Measurements from ENCODE around the gene SLC12A8. TPM values are rescaled to one million over a fixed set of nuclear protein-coding genes. Genes with fewer than 3 reads are reported as not detected.

Gene SLC12A8
- total and polyA plus RNA-seq, 2 of the 13 experiments (the other 11 are each of a cell fraction or from before 2014, with no cell fraction given), result 0.44 to 0.71 TPM

- no peak for TF ChIP-seq EZH2 (conservative IDR thresholded peaks at IDR 0.05; ENCODE audit: low read depth, low read length)
- TF ChIP-seq KDM4B (CRISPR knock-in tag; IDR thresholded peaks at IDR 0.05), result no peak
- TF ChIP-seq SALL1 (CRISPR knock-in tag; IDR thresholded peaks at IDR 0.05), result peak; percentile 23; the same call in 1 of the 2 replicates
- no peak for TF ChIP-seq SRSF9 (IDR thresholded peaks at IDR 0.05; ENCODE audit: borderline replicate concordance, insufficient read depth, low read depth, low read length, poor library complexity, severe bottlenecking)
- no peak for TF ChIP-seq MED1 (CRISPR knock-in tag; IDR thresholded peaks at IDR 0.05)
- TF ChIP-seq ZNF235 (CRISPR knock-in tag; IDR thresholded peaks at IDR 0.05; ENCODE audit: borderline replicate concordance), result no peak
- peak; percentile 94 for TF ChIP-seq KDM1A (CRISPR knock-in tag; IDR thresholded peaks at IDR 0.05)
- TF ChIP-seq ZNF142 (CRISPR knock-in tag; IDR thresholded peaks at IDR 0.05), result no peak
- no peak for TF ChIP-seq KLF6 (CRISPR knock-in tag; IDR thresholded peaks at IDR 0.05)
- TF ChIP-seq TCF7 (IDR thresholded peaks at IDR 0.05; ENCODE audit: low read depth), result peak; percentile 45; the same call in 1 of the 2 replicates
- TF ChIP-seq SOX6 (IDR thresholded peaks at IDR 0.05), result no peak
- peak; percentile 69 for TF ChIP-seq SOX6 (CRISPR knock-in tag; IDR thresholded peaks at IDR 0.05)
- TF ChIP-seq SKIL (CRISPR knock-in tag; IDR thresholded peaks at IDR 0.05; ENCODE audit: borderline replicate concordance), result no peak
- peak; percentile 86 for TF ChIP-seq FOSL2 (CRISPR knock-in tag; IDR thresholded peaks at IDR 0.05)
- no peak for TF ChIP-seq BATF2 (CRISPR knock-in tag; IDR thresholded peaks at IDR 0.05)
- TF ChIP-seq ZBTB38 (CRISPR knock-in tag; IDR thresholded peaks at IDR 0.05), result no peak
- TF ChIP-seq SAP130 (CRISPR knock-in tag; IDR thresholded peaks at IDR 0.05; ENCODE audit: low read depth), result peak; percentile 26; the same call in 1 of the 2 replicates
- TF ChIP-seq ZNF263 (CRISPR knock-in tag; IDR thresholded peaks at IDR 0.05), result no peak
- TF ChIP-seq CHD2 (IDR thresholded peaks at IDR 0.05; ENCODE audit: low read depth, low read length), result no peak
- TF ChIP-seq HMG20A (CRISPR knock-in tag; IDR thresholded peaks at IDR 0.05; ENCODE audit: borderline replicate concordance), result peak; percentile 83; the same call in 1 of the 2 replicates
- TF ChIP-seq ZNF761 (CRISPR knock-in tag; conservative IDR thresholded peaks at IDR 0.05), result no peak
- 0 out of 2 replicates have a peak, but pooled peaks have one; percentile 34 for TF ChIP-seq ZNF768 (CRISPR knock-in tag; IDR thresholded peaks at IDR 0.05)
- TF ChIP-seq ZNF704 (CRISPR knock-in tag; IDR thresholded peaks at IDR 0.05; ENCODE audit: borderline replicate concordance), result no peak
- TF ChIP-seq ZNF652 (CRISPR knock-in tag; IDR thresholded peaks at IDR 0.05; ENCODE audit: borderline replicate concordance, low read depth), result no peak
Observed at GRCh38 chr3:125079675-125080045, 132.9 kb downstream of the SLC12A8 start (continued).

All from HepG2 (cell line).